Measurements from ENCODE around the gene KLHDC4.

DNA sequence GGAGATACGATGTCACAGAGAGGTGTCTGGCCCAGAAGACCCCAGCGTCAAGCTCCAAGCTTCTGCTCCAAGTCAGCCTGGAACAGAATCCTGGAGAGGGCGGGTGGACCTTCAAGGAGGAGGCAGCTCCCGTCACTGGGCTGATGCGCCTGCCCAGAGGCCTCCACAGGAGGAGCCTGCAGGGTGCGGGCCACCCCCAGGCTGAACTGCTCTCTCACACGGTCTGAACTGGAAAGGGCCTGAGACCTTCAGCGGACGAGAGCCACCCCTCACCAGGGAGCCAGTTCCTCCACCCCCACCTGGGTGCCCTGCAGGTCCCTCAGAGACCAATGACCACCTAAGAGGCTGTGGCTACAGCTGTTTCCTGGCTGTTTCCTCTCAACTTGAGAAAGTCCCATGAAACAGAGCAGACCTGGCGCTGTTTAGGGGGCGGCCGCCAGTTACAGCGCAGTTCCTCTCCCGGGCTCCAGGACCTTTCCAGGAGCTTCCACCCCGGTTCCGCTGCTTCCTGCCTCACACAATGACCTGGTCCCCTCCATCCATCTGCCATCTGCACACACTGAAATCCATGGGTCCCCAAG, 36.0 kb upstream of the KLHDC4 start:
- TF ChIP-seq POLR2AphosphoS5 (IDR thresholded peaks at IDR 0.05; ENCODE audit: low read depth, low read length) (no peak), SIN3A (IDR thresholded peaks at IDR 0.05; ENCODE audit: borderline replicate concordance, insufficient read depth, low read depth, low read length) (no peak), TCF7L2 (IDR thresholded peaks at IDR 0.05; ENCODE audit: low read depth, low read length) (no peak)
- TF ChIP-seq, protein P1, sequence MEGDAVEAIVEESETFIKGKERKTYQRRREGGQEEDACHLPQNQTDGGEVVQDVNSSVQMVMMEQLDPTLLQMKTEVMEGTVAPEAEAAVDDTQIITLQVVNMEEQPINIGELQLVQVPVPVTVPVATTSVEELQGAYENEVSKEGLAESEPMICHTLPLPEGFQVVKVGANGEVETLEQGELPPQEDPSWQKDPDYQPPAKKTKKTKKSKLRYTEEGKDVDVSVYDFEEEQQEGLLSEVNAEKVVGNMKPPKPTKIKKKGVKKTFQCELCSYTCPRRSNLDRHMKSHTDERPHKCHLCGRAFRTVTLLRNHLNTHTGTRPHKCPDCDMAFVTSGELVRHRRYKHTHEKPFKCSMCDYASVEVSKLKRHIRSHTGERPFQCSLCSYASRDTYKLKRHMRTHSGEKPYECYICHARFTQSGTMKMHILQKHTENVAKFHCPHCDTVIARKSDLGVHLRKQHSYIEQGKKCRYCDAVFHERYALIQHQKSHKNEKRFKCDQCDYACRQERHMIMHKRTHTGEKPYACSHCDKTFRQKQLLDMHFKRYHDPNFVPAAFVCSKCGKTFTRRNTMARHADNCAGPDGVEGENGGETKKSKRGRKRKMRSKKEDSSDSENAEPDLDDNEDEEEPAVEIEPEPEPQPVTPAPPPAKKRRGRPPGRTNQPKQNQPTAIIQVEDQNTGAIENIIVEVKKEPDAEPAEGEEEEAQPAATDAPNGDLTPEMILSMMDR (IDR thresholded peaks at IDR 0.05), result no peak
- TF ChIP-seq, protein P2, sequence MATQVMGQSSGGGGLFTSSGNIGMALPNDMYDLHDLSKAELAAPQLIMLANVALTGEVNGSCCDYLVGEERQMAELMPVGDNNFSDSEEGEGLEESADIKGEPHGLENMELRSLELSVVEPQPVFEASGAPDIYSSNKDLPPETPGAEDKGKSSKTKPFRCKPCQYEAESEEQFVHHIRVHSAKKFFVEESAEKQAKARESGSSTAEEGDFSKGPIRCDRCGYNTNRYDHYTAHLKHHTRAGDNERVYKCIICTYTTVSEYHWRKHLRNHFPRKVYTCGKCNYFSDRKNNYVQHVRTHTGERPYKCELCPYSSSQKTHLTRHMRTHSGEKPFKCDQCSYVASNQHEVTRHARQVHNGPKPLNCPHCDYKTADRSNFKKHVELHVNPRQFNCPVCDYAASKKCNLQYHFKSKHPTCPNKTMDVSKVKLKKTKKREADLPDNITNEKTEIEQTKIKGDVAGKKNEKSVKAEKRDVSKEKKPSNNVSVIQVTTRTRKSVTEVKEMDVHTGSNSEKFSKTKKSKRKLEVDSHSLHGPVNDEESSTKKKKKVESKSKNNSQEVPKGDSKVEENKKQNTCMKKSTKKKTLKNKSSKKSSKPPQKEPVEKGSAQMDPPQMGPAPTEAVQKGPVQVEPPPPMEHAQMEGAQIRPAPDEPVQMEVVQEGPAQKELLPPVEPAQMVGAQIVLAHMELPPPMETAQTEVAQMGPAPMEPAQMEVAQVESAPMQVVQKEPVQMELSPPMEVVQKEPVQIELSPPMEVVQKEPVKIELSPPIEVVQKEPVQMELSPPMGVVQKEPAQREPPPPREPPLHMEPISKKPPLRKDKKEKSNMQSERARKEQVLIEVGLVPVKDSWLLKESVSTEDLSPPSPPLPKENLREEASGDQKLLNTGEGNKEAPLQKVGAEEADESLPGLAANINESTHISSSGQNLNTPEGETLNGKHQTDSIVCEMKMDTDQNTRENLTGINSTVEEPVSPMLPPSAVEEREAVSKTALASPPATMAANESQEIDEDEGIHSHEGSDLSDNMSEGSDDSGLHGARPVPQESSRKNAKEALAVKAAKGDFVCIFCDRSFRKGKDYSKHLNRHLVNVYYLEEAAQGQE (IDR thresholded peaks at IDR 0.05; ENCODE audit: insufficient read depth in 1 of 2, low read depth in 2 of 2, low read length in 1 of 2), result no peak
